Endodermal cell (in vitro differentiated cells): ENCODE data around the gene NFIX. TPM values are rescaled to one million over a fixed set of nuclear protein-coding genes. Genes with fewer than 3 reads are reported as not detected.

Experiments
- DNase-seq: peaks from one replicate; pipeline ENCODE4 v3.0.0-alpha.2; 2017
- H3K27ac ChIP-seq: 2 replicates; pipeline ENCODE4 v1.5.1; 2013; ENCODE audit warnings: mild to moderate bottlenecking, low read depth, low read length, moderate library complexity
- H3K27me3 ChIP-seq: 2 replicates; pipeline ENCODE4 v1.6.1; 2013; ENCODE audit warnings: mild to moderate bottlenecking, low read length, moderate library complexity; ENCODE audit not compliant: insufficient read depth, control insufficient read depth, poor library complexity, severe bottlenecking
- H3K36me3 ChIP-seq: 2 replicates; pipeline ENCODE4 v1.7.0; 2013; ENCODE audit warnings: mild to moderate bottlenecking, low read length, moderate library complexity; ENCODE audit not compliant: control insufficient read depth, insufficient read depth
- H3K4me1 ChIP-seq: one replicate; pipeline ENCODE4 v1.7.0; 2013; ENCODE audit warnings: low read length; ENCODE audit not compliant: control insufficient read depth, insufficient read depth
- H3K4me3 ChIP-seq: 2 replicates; pipeline ENCODE4 v1.5.1; 2013; ENCODE audit warnings: mild to moderate bottlenecking, low read length, moderate library complexity
- H3K9ac ChIP-seq: 2 replicates; pipeline ENCODE4 v1.6.1; 2013; ENCODE audit warnings: mild to moderate bottlenecking, low read length, moderate library complexity; ENCODE audit not compliant: poor library complexity, severe bottlenecking; ENCODE audit errors: extremely low read depth
- H3K9me3 ChIP-seq: 2 replicates; pipeline ENCODE4 v1.6.1; 2013; ENCODE audit warnings: mild to moderate bottlenecking, low read length, moderate library complexity; ENCODE audit not compliant: control insufficient read depth
- H3K27ac Mint-ChIP-seq: 2 replicates; pipeline ENCODE4 v1.8.0; 2020; ENCODE audit warnings: mixed read lengths
- H3K27me3 Mint-ChIP-seq: 2 replicates; pipeline ENCODE4 v1.8.0; 2021; ENCODE audit warnings: mild to moderate bottlenecking, mixed read lengths; ENCODE audit not compliant: insufficient read depth
- H3K36me3 Mint-ChIP-seq: 2 replicates; pipeline ENCODE4 v1.8.0; 2020; ENCODE audit warnings: low read depth, mixed read lengths
- H3K4me1 Mint-ChIP-seq: 2 replicates; pipeline ENCODE4 v1.8.0; 2020; ENCODE audit warnings: mixed read lengths
- H3K4me3 Mint-ChIP-seq: 2 replicates; pipeline ENCODE4 v1.8.0; 2020; ENCODE audit warnings: mild to moderate bottlenecking, moderate library complexity, mixed read lengths
- H3K9me3 Mint-ChIP-seq: 2 replicates; pipeline ENCODE4 v1.8.0; 2020; ENCODE audit warnings: mild to moderate bottlenecking, mixed read lengths
- WGBS, 2 experiments: methylation state at CpG; one replicate each; pipeline versions ENCODE4 v1.1.5 to v1.1.7; 2013; ENCODE audit warnings: missing lambda C conversion rate in 2 of 2, mixed read lengths in 1 of 2; ENCODE audit not compliant: insufficient coverage in 1 of 2, insufficient read length in 1 of 2; 5-methylcytosine and 5-hydroxymethylcytosine counted together
- total RNA-seq, 2 donors: library from RNA; stranded (reverse); fragmentation: NEBNext Ultra II Directional in 1 of 2; extraction: Animal tissue kit (Norgen Biotek cat#: 25700) in 1 of 2; gene quantifications; 2 replicates in 1 of 2; 3 replicates in 1 of 2; pipeline ENCODE4 v1.2.1, GENCODE V29; 2021
- TF ChIP-seq, protein P1 (sequence below): fragments of 200-600 bp; sonication (generic); conservative IDR thresholded peaks from 2 replicates; pipeline ENCODE4 v1.5.0; 2021; ENCODE audit warnings: antibody characterized with exemption, mild to moderate bottlenecking

NFIX gene
- total RNA-seq, 2 donors from 2014 or later = 0.22 to 0.40 TPM

DNA sequence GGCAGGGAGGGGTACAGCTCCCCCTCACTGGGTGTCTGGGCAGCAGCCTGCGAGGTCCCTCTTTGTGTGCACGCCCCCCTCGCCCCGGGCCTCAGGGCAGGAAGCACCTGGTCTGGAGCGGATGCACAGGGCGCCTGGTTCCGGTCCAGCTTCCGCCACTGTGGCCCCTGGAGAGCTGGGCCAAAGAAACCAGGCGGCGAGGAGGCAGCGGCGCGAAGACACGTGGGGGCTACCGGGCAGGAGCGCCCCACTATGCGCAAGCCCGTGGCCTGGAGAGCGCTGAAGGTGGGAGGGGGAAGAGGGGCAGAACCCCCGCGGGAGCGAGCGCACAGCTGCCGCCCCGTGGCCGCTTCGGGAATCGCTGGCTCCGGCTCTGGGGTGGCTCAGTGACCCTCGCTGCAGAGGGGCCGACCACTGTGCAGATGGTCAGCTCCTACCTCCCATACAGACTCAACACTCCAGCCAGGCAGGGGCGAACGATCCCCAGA, 109.1 kb downstream of the NFIX start:
- H3K9ac ChIP-seq = no peak overlapping the region
- Mint-ChIP-seq H3K36me3 (peaks cover 16% of the 10 kb centered on the region), H3K27ac (no peak overlapping the region), H3K27me3 (peaks cover 27% of the 10 kb centered on the region), H3K4me3 (no peak overlapping the region), H3K4me1 (peaks cover 7% of the 10 kb centered on the region), H3K9me3 (no peaks in the 10 kb centered on the region)
- peaks cover 28% of the 10 kb centered on the region for H3K27me3 ChIP-seq
- peak; percentile 87 for DNase-seq
- H3K27ac ChIP-seq = no peak overlapping the region
- H3K36me3 ChIP-seq = peaks cover 3% of the 10 kb centered on the region
- H3K4me1 ChIP-seq = no peaks in the 10 kb centered on the region
- TF ChIP-seq, protein P1, sequence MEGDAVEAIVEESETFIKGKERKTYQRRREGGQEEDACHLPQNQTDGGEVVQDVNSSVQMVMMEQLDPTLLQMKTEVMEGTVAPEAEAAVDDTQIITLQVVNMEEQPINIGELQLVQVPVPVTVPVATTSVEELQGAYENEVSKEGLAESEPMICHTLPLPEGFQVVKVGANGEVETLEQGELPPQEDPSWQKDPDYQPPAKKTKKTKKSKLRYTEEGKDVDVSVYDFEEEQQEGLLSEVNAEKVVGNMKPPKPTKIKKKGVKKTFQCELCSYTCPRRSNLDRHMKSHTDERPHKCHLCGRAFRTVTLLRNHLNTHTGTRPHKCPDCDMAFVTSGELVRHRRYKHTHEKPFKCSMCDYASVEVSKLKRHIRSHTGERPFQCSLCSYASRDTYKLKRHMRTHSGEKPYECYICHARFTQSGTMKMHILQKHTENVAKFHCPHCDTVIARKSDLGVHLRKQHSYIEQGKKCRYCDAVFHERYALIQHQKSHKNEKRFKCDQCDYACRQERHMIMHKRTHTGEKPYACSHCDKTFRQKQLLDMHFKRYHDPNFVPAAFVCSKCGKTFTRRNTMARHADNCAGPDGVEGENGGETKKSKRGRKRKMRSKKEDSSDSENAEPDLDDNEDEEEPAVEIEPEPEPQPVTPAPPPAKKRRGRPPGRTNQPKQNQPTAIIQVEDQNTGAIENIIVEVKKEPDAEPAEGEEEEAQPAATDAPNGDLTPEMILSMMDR = peak; percentile 84
- H3K9me3 ChIP-seq = no peaks in the 10 kb centered on the region
- WGBS, 2 experiments = 63 to 81% methylated on average over 11 to 33 of the region's 33 CpGs
- H3K4me3 ChIP-seq = no peak overlapping the region

DNA sequence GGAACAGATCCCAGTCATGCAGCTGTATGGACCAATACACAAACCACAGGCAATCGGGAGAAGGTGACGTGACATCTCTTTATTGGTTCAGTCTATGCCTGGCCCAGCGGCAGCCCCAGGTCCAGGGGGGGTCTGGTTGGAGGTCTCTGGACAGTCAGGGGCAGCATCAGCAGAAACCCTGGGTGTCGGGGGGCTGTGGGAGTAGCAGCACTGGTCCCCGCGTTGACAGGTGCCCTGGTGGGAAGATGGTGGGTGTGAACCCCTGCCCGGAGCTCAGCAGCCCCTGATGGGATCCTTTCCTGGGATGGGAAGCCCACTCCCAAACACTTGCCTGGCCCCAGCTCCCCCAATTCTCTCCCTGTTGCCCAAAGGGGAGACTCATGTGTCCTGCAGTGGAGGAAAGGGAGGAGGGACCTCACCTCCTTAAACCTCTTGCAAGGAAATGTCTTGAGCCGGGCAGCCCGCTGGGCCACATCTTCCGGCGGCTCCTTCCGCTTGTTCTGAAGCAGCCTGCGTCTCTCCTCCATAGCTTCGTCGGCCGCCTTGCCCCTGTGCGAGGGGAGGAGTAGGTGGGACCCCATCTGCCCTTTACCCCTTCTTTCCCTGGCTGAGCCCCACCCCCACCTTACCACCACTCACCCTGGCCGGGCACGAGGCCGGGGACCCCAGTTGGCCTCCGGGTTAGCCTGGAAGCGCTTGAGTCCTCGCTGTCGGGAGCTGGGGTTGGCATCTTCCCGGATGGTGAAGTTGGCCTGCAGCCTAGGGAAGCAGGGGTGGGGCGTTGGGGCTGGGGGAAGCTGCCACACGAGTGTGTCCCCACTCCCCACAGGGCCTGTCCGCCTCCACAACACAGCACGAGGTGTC, 109.8 kb downstream of the NFIX start:
- Histone ChIP-seq H3K27me3 (peaks cover 22% of the 10 kb centered on the region), H3K9ac (no peak overlapping the region), H3K4me1 (no peaks in the 10 kb centered on the region), H3K27ac (no peak overlapping the region), H3K36me3 (peaks cover 3% of the 10 kb centered on the region), H3K9me3 (no peaks in the 10 kb centered on the region), H3K4me3 (no peak overlapping the region)
- peaks cover 16% of the 10 kb centered on the region for H3K36me3 Mint-ChIP-seq
- DNase-seq = no peak
- peaks cover 20% of the 10 kb centered on the region for H3K27me3 Mint-ChIP-seq
- no peak overlapping the region for H3K27ac Mint-ChIP-seq
- H3K9me3 Mint-ChIP-seq = no peaks in the 10 kb centered on the region
- TF ChIP-seq, protein P1 = no peak
- WGBS, 2 experiments = 94 to 96% methylated on average over 12 to 29 of the region's 29 CpGs
- no peak overlapping the region for H3K4me3 Mint-ChIP-seq
- peaks cover 7% of the 10 kb centered on the region for H3K4me1 Mint-ChIP-seq

DNA sequence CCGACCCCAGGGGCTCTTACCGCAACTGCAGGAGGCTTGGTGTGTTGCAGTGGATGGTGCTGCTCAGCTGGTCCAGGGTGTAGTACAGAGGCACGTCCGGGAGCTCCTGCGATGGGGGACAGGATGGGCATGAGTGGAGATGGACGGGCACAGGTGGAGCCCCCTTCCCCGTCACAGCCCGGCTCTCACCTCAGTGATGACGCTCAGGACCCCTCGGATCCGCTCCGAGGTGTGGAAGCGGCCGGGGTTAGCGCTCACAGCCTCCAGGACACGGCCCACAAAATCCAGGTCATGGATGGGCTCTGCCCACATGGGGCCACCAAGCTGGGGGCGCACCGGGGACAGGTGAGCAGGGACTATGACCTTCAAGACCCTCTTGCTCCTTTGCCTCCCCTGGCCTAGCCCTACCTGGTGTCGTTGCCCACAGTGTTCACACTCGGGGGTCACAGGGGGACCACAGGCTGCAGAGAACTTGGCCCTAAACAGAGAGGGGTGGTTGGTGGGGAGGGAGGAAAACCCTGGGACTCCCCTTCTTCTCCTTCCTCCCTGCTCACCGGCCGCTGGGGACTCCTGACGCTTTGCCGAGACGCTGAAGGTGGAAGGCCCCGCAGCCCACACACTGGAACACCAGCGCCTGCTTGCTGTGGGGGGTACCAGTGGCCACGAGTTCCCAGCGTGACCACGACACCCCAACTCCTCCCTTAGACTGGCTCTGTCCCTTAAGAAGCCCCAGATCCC, 114.3 kb downstream of the NFIX start:
- Histone ChIP-seq H3K4me1 (no peaks in the 10 kb centered on the region), H3K4me3 (no peak overlapping the region), H3K9me3 (no peaks in the 10 kb centered on the region), H3K9ac (no peak overlapping the region), H3K36me3 (peaks cover 22% of the 10 kb centered on the region), H3K27me3 (no peaks in the 10 kb centered on the region), H3K27ac (no peak overlapping the region)
- H3K9me3 Mint-ChIP-seq = no peaks in the 10 kb centered on the region
- peaks cover 29% of the 10 kb centered on the region for H3K36me3 Mint-ChIP-seq
- TF ChIP-seq, protein P1 = no peak
- no peak overlapping the region for H3K27ac Mint-ChIP-seq
- WGBS, 2 experiments = 91 to 98% methylated on average over 15 to 29 of the region's 30 CpGs
- H3K4me1 Mint-ChIP-seq = no peaks in the 10 kb centered on the region
- H3K4me3 Mint-ChIP-seq = no peak overlapping the region
- no peak for DNase-seq
- no peaks in the 10 kb centered on the region for H3K27me3 Mint-ChIP-seq
